HG03558 (cell line): ENCODE measurements around the gene COL6A2.
"Not testable (repeated sequence)": the region's sequence is repeated elsewhere in the genome, so short reads cannot be mapped to it uniquely, and the experiment has no call there.

Experiments
- ATAC-seq: cut with Tn5 transposase; IDR thresholded peaks from one replicate; pipeline ENCODE4 v1.9.1; 2021; ENCODE audit warnings: moderate number of reproducible peaks; ENCODE audit not compliant: unreplicated experiment; ENCODE audit errors: extremely low read depth

Gene COL6A2

DNA sequence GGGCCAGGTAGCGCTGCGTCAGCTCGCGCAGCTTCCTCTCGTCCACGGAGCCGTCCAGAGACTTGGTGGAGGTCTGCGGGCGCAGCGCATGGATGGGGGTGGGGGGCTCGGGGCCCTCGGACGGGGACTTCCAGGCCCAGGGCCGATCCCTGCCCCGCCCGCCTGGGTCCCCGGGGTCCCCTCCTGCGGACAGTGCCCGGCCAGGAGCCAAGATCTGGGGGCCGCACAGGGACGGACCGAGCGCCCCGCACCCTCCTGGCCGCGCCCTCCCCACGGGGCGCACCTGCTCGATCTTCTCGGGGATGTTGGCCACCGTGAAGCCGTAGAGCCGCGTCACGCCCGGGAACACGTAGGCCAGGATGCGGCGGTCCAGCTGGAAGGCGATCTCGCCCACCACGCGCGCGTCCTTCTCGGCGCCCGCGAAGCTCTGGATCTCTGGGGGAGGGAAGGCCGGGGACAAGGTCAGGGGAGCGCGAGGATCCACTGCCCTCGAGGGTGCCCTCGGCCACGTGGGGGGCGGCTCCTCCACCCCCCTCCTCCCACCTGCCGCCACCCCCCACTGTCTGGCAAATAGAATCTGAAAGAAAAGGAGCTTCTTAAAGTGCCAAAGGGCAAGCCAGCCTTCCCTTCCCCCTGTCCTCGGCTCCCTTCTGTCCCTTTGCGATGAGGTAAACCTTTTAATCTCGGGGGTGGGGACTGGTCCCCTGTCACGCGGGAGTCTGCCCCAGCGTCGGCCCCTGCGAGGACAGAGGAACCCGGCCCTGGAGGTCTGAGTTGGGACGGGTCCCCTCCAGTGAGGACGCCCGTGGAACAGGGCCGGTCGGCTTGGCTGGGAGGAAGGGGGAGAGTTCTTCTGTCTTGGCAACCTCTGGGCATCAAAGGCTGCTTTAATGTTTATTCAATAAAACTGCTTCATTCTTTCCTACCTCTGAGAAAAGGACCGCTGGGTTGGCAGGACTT is 64.0 kb downstream of the COL6A2 start:
- no peak for ATAC-seq

DNA sequence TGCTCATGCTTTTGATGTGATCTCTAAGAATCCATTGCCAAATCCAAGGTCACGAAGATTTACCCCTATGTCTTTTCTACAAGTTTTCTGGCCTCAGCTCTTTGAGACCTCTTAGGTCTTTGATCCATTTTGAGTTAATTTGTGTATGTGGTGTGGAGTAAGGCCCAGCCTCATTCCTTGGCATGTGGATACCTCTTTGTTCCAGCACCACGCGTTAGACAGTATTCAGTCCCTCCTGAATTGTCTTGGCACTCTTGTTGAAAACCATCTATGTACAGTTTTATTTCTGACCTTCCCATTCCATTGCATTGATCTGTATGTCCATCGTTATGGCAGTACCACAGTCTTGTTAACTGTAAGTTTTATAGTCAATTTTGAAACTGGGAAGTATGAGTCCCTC is 65.5 kb downstream of the COL6A2 start:
- ATAC-seq = no peak

DNA sequence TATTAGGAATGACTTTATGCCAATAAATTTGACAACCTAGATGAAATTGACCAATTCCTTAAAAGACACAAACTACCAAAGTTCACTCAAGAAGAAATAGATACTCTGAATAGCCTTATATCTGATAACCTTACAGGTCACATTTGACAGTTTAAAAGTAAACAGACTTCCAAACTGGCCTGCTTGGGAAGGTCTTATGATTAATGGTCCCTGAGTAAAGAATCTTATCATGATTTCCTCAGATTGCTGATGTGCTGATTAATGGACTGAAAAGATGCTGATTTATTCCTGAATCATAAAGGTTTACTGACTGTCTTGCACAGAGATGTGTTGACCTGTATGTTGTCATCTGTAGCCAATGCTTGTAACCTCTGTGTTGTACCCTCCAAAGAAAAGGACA is 67.2 kb downstream of the COL6A2 start:
- no peak for ATAC-seq

DNA sequence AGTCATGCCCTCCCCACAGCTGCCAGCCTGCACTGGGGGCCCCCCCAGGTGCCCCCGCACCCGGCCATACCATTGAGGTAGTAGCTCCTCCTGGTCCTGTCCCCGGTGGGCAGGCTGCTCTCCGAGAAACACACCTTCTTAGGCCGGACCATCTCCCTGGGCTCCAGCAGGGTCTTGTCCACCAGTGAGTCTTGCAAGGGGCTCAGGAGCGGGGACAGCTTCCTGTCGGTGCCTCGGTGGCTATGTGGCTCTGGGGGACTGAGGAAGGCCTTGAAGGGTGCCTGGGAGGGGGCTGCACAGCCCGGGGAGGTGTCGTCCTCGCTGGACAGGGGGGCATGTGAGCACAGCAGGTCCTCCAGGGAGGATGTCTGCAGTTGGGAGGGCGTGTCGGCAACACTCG is 70.3 kb downstream of the COL6A2 start:
- no peak for ATAC-seq

DNA sequence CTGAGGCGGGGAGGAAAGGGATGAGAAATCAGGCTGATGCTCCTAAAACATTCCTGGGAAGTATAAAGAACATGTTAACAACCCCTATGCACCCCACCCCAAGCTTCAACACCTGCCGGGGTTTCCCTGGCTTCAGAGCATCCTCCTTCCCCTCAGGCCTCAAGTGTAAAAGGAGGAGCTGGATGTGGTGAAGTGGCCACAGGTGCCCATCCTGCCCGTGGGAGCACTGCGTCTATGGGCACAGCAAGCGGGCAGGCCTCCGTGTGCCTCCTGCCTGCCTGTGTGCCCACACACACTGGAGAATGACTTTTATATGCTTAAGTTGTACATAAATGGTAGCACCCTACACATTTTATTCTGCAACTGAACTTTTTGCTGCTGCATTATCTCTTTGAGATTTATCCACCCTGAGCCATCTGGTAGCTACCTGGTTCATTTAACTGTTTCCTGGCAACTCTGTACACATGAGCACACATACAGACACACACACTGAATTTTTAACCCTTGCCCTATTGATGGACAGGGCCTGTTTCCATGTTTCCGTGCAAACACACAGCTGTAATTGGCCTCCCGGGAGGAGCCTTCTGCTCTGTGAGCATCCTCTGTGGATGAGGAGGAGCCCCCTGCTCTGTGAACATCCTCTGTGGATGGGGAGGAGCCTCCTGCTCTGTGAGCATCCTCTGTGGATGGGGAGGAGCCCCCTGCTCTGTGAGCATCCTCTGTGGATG is 70.9 kb downstream of the COL6A2 start:
- no peak for ATAC-seq

DNA sequence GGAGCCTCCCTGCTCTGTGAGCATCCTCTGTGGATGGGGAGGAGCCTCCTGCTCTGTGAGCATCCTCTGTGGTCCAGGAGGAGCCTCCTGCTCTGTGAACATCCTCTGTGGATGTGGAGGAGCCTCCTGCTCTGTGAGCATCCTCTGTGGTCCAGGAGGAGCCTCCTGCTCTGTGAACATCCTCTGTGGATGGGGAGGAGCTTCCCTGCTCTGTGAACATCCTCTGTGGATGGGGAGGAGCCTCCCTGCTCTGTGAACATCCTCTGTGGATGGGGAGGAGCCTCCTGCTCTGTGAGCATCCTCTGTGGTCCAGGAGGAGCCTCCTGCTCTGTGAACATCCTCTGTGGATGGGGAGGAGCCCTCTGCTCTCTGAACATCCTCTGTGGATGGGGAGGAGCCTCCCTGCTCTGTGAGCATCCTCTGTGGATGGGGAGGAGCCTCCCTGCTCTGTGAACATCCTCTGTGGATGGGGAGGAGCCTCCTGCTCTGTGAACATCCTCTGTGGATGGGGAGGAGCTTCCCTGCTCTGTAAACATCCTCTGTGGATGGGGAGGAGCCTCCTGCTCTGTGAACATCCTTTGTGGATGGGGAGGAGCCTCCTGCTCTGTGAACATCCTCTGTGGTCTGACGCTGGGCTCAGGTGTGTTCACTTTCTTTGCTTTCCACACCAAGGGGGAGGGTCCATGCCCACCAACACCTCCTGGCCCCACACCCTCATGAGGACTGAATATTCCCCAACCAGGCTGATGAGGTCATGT is 72.7 kb downstream of the COL6A2 start:
- not testable (repeated sequence) for ATAC-seq

DNA sequence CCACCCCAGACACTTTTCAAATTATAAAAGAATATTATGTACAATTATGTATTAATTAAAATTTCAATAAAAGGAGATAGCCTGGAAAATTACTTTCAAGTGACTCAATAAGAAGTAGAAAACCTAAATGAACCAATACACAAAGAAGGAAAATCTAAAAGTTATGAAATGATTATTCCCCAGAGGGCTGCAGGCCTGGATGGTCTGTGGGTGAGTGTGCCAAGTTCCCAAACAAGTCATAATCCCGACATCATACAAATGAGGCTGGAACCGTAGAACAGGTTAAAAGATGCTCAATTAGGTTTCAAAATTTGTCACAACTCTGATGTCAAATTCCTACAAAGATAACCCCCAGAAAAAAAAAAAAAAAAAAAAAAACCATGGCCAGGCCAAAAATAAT is 73.7 kb downstream of the COL6A2 start:
- no peak for ATAC-seq

DNA sequence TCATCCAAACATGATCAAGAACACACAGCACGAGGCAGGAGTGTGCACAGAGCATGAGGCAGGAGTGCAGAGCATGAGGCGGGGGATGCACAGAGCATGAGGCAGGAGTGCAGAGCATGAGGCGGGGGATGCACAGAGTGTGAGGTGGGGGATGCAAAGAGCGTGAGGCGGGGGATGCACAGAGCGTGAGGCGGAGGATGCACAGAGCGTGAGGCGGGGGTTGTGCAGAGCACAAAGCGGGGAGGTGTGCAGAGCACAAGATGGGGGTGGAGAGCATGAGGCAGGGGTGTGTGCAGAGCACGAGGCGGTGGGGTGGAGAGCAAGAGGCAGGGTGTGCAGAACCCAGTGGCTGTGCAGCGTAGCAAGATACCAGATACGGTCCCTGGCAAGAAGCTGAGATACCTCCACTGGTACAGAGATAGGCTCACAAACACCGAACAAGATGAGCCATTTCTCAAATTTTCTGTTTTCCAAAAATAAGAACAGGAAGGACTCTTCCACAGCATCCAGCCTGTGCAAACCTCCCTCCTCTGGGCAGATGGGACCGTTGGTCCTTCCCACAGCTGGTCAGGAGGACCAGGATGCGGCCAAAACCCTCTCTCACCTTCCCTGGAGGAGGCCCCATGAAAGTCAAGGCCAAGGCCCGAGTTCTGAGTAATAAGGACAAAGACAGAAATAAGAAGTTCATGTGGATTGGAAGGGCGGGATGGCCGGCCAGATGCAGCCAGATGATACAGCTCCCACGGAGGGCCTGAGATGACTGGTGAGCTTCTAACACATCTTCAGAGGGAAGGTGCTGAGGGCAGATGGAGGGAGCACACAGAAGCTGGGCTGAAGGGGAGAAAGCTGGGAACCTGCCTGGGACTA is 74.3 kb downstream of the COL6A2 start:
- no peak for ATAC-seq

DNA sequence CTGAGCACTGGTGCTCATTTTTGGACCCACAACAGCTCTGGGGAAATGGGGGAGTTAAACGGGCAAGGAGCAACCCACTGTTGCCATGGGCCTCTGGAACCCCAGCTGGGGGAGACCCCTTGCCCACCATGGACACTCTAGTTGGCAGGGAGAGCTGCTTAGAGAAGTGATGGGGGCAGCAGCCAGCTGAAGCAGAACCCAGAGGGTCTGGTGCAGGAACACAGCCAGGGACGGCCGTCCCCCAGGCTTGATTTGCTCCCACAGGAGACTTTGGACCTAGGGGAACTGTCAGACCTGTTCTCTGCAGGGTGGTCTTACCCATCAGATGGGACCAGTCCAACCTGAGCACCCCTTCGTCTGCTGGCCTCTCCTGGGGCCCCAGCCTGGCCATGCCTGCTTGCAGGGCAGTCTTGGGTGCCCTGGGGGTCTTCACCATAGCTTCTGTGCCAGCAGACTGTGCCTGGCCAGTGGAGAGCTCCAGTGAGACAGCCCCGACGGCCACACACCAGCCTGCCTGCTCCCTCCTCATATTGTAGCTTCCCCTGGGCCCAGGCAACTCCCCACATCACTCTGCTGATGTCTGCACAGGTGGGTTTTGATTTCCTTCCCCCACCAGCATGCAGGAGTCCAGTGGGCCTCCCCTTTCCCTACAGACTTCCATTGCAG is 75.1 kb downstream of the COL6A2 start:
- ATAC-seq = no peak

DNA sequence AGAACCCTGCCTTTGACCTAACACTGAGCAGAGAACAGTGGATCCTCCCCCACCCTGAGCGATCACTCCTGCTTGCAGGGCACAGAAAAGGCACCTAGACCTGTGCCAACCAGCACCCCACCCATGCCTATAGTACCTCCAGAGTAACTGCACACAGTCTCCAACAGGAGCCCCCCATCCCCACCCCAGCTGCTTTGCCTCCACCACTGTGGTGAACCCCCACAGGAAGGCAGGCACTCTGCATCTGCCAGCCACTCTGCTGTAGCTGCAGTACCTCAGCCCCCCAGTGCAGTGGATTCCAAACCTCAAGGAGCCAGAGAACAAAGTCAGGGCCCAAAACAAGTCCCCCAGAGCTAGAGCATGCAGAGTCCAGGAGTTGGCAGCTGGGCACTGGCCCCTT is 75.7 kb downstream of the COL6A2 start:
- no peak for ATAC-seq

DNA sequence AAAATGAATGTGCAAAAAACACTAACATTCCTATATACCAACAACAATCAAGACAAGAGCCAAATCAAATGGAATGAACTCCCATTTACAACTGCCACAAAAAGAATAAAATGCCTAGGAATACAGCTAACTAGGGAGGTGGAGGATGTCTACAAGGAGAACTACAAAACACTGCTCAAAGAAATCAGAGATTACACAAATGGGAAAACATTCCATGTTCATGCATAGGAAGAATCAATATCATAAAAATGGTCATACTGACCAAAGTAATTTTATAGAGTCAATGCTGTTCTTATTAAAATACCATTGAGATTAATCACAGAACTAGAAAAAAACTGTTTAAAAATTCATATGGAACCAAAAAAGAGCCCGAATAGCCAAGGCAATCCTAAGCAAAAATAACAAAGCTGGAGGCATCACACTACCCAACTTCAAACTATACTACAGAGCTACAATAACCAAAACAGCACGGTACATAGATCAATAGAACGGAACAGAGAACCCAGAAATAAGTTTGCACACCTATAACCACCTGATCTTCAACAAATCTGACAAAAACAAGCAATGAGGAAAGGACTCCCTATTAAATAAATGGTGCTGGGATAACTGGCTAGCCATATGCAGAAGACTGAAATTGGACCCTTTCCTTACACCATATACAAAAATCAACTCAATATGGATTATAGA is 78.7 kb downstream of the COL6A2 start:
- ATAC-seq = not testable (repeated sequence)

DNA sequence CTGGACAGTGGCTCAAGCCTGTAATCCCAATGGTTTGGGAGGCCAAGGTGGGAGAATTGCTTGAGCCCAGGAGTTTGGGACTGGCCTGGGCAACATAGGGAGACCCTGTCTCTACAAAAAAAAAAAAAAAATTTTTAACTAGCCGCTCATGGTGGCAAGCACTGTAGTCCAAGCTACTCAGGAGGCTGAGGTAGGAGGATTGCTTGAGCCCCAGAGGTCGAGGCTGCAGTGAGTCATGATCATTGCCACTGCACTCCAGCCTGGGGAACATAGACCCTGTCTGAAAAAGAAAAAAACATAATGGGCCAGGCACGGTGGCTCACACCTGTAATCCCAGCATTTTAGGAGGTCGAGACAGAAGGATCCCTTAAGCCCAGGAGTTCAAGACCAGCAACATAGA is 81.0 kb downstream of the COL6A2 start:
- no peak for ATAC-seq
